GM12874 (cell line): ENCODE measurements around the gene SEC23B.

Experiments
- TF ChIP-seq, protein P1 (sequence below): IDR thresholded peaks from 2 replicates; pipeline ENCODE4 v1.5.1; 2011; ENCODE audit warnings: low read depth, mild to moderate bottlenecking, control low read depth, low read length, moderate library complexity; ENCODE audit not compliant: insufficient read depth

The SEC23B gene

DNA sequence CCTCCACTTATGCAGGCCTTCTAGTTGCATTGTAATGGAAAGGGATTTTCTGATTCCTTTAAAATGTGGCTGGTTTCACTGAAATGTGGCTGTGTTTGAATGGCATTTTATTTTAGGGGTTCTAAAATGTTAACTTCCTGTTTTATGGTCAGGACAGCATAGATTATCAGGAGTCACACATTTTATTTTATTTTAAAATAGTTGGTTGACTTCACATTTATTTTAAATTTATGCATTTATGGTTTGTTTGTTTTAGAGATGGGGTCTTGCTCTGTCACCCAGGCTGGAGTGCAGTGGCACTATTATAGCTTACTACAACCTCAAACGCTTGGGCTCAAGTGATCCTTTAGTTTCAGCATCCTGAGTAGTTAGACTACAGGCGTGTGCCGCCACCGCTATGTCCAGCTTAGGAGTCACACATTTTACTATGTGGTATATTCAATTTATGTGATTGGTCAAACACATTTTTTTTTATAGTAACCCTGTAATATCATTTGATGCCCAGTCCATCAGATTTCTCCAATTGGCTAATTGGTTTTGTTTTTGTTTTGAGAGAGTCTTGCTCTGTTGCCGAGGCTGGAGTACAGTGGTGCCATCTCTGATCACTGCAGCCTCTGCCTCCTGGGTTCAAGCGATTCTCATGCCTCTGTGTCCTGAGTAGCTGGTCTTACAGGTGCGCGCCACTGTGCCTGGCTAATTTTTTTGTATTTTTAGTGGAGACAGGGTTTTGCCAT is 82.4 kb downstream of the SEC23B start:
- TF ChIP-seq, protein P1, sequence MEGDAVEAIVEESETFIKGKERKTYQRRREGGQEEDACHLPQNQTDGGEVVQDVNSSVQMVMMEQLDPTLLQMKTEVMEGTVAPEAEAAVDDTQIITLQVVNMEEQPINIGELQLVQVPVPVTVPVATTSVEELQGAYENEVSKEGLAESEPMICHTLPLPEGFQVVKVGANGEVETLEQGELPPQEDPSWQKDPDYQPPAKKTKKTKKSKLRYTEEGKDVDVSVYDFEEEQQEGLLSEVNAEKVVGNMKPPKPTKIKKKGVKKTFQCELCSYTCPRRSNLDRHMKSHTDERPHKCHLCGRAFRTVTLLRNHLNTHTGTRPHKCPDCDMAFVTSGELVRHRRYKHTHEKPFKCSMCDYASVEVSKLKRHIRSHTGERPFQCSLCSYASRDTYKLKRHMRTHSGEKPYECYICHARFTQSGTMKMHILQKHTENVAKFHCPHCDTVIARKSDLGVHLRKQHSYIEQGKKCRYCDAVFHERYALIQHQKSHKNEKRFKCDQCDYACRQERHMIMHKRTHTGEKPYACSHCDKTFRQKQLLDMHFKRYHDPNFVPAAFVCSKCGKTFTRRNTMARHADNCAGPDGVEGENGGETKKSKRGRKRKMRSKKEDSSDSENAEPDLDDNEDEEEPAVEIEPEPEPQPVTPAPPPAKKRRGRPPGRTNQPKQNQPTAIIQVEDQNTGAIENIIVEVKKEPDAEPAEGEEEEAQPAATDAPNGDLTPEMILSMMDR, result no peak

DNA sequence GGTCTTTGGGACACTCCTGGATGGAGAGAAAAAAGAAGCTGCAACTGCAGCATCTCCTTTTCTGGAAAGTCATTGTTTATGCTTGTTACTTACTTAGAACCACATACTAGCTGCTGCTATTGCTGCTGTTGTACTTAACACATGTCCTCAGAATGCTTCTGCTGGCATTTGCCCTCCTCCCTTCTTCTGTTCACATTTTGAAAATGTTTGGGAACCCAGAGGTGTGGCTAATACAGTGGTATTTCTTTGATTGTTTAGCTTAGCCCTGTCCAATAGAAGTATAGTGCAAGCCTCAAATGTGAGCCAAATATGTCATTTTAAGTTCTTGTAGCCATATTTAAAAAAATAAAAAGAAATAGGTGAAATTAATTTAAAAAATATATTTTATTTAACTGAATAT is 88.5 kb downstream of the SEC23B start:
- TF ChIP-seq, protein P1, result no peak

DNA sequence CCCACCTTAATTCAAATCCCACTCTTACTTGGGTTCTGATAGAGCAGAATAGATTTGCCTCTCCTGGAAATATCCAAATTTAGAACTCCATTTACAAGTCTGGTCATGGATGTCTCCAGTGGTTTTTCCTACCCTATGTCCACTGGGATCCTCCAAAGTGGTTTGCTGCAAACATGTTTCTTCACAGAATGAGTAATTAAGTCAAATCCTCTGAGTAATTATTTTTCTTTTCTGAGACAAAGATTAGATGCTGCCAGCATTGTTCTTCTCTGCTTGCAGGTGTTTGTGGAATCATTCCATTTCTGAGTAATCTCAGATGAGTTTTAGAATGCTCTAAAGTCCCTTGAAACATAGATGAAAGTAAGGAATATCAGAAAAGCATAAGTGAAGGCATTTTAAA is 102.0 kb downstream of the SEC23B start:
- TF ChIP-seq, protein P1, result no peak
